ENCODE measurements around the gene FOXD4L1. TPM values are rescaled to one million over a fixed set of nuclear protein-coding genes. Genes with fewer than 3 reads are reported as not detected.
"Not testable (repeated sequence)": the region's sequence is repeated elsewhere in the genome, so short reads cannot be mapped to it uniquely, and the experiment has no call there.

Gene FOXD4L1
- total and polyA plus RNA-seq, 2 donors (not counting 1 experiment from before 2014, with no cell fraction given) = 0.17 TPM; not detected in 1

DNA sequence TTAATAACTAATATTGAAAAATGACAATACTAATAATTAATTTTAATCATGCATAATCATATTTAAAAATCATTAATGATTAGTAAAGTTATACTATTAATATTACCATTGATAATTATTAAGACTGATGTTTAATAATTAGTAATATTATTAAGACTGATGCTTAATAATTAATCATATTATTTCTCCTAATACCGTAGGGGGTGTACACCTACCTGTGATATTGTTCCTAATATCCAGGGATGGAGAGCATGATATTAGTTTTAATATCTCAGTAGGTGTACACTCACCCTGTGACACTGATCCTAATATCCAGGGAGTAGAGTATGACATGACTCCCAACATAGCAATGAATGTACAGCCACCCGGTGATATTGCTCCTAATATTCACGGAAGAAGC lies 12.4 kb downstream of the FOXD4L1 start:
- H3K4me1 ChIP-seq (ENCODE audit: control insufficient read depth, extremely low read depth, insufficient read depth, low read length); H3K4me2 ChIP-seq (ENCODE audit: extremely low read depth, insufficient read depth, low read length); H3K79me2 ChIP-seq (ENCODE audit: control insufficient read depth, insufficient read depth, low read length); H3K36me3 ChIP-seq (ENCODE audit: control insufficient read depth, insufficient read depth, low read length); H4K20me1 ChIP-seq (ENCODE audit: control insufficient read depth, extremely low read depth, insufficient read depth, low read length); H3K27ac ChIP-seq (ENCODE audit: insufficient read depth, low read length); H3K9me3 ChIP-seq (ENCODE audit: control insufficient read depth, insufficient read depth, low read depth, low read length); H2AFZ ChIP-seq (ENCODE audit: low read length); H3K4me3 ChIP-seq (replicated peaks in 1 of 4; ENCODE audit: control extremely low read depth in 1 of 4, insufficient read depth in 1 of 4, low read depth in 3 of 4, low read length in 4 of 4); H3K9ac ChIP-seq (ENCODE audit: insufficient read depth, low read length); DNase-seq (ENCODE audit: low read depth in 2 of 2); H3K27me3 ChIP-seq (ENCODE audit: control insufficient read depth, insufficient read depth, low read length): not testable (repeated sequence)

DNA sequence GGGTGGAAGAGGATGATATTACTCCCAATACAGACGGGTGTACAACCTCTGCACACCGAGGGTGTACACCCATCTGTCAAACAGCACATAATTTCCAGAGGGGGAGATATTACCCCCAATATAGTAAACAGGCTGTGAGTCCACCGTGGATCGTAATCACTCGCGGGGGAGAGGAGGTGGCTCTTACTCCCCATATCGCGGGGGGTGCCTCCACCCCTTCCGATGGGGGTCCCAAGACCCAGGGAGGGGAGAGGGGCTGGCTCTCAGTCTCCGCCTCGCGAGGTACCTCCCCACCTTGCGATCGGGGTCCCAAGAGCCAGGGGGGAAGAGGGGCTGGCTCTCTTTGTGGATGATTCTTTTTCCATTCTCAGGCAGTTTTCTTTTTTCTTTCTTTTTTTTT lies 13.4 kb downstream of the FOXD4L1 start:
- H3K4me2 ChIP-seq (ENCODE audit: extremely low read depth, insufficient read depth, low read length); H3K27me3 ChIP-seq (ENCODE audit: control insufficient read depth, insufficient read depth, low read length); H4K20me1 ChIP-seq (ENCODE audit: control insufficient read depth, extremely low read depth, insufficient read depth, low read length); H3K36me3 ChIP-seq (ENCODE audit: control insufficient read depth, insufficient read depth, low read length); H3K4me3 ChIP-seq (replicated peaks in 1 of 4; ENCODE audit: control extremely low read depth in 1 of 4, insufficient read depth in 1 of 4, low read depth in 3 of 4, low read length in 4 of 4); DNase-seq (ENCODE audit: low read depth in 2 of 2); H2AFZ ChIP-seq (ENCODE audit: low read length); H3K9ac ChIP-seq (ENCODE audit: insufficient read depth, low read length); H3K4me1 ChIP-seq (ENCODE audit: control insufficient read depth, extremely low read depth, insufficient read depth, low read length); H3K9me3 ChIP-seq (ENCODE audit: control insufficient read depth, insufficient read depth, low read depth, low read length); H3K79me2 ChIP-seq (ENCODE audit: control insufficient read depth, insufficient read depth, low read length); H3K27ac ChIP-seq (ENCODE audit: insufficient read depth, low read length): not testable (repeated sequence)

DNA sequence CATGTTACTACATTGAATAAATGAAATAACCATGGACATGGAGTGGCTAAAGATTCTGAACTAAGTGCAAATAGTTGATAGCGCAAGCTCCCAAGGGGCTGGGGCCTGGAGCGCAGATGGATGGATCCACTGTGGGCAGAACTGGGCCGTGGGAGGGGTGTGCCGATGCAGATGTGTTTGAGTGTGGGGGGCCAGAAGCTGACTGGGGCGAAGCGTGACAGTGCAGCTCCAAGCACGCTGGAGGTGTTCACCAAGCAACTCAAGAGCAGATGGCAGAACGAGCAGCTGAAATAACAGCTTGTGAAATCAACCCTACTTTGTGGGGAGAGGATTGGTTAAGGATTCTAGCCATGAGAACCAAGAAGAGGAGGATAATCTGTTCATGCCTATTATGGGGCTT lies 17.0 kb downstream of the FOXD4L1 start:
- H4K20me1 ChIP-seq (ENCODE audit: control insufficient read depth, extremely low read depth, insufficient read depth, low read length); DNase-seq (ENCODE audit: low read depth in 2 of 2); H3K27ac ChIP-seq (ENCODE audit: insufficient read depth, low read length); H3K27me3 ChIP-seq (ENCODE audit: control insufficient read depth, insufficient read depth, low read length); H3K9ac ChIP-seq (ENCODE audit: insufficient read depth, low read length); H3K4me2 ChIP-seq (ENCODE audit: extremely low read depth, insufficient read depth, low read length); H3K9me3 ChIP-seq (ENCODE audit: control insufficient read depth, insufficient read depth, low read depth, low read length); H3K4me3 ChIP-seq (replicated peaks in 1 of 4; ENCODE audit: control extremely low read depth in 1 of 4, insufficient read depth in 1 of 4, low read depth in 3 of 4, low read length in 4 of 4); H3K79me2 ChIP-seq (ENCODE audit: control insufficient read depth, insufficient read depth, low read length); H3K36me3 ChIP-seq (ENCODE audit: control insufficient read depth, insufficient read depth, low read length); H3K4me1 ChIP-seq (ENCODE audit: control insufficient read depth, extremely low read depth, insufficient read depth, low read length); H2AFZ ChIP-seq (ENCODE audit: low read length): not testable (repeated sequence)

DNA sequence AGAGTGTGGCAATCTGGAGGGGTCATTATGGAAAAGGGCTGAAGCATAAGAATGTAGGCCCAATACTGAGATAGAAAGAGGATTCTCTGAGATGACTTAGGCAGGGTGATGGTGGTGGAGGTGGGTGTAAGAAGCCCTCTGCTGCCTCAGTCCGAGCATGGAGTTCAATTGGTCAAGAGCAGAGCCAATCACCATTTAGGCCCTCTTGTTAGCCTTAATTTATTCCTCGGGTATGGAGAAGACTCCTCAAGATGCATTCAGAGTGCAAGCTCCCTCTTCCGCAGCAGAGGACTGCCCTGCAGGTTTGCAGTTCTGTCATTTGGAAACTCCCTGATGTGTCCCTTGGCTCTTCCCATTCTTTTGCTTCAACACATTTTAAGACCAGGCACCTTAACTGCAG lies 17.5 kb downstream of the FOXD4L1 start:
- not testable (repeated sequence) for H3K4me3 ChIP-seq (replicated peaks in 1 of 4; ENCODE audit: control extremely low read depth in 1 of 4, insufficient read depth in 1 of 4, low read depth in 3 of 4, low read length in 4 of 4); H3K36me3 ChIP-seq (ENCODE audit: control insufficient read depth, insufficient read depth, low read length); H3K79me2 ChIP-seq (ENCODE audit: control insufficient read depth, insufficient read depth, low read length); H3K9me3 ChIP-seq (ENCODE audit: control insufficient read depth, insufficient read depth, low read depth, low read length); H3K9ac ChIP-seq (ENCODE audit: insufficient read depth, low read length); H4K20me1 ChIP-seq (ENCODE audit: control insufficient read depth, extremely low read depth, insufficient read depth, low read length); H3K4me2 ChIP-seq (ENCODE audit: extremely low read depth, insufficient read depth, low read length); H3K4me1 ChIP-seq (ENCODE audit: control insufficient read depth, extremely low read depth, insufficient read depth, low read length); H3K27ac ChIP-seq (ENCODE audit: insufficient read depth, low read length); H3K27me3 ChIP-seq (ENCODE audit: control insufficient read depth, insufficient read depth, low read length); DNase-seq (ENCODE audit: low read depth in 2 of 2); H2AFZ ChIP-seq (ENCODE audit: low read length)

DNA sequence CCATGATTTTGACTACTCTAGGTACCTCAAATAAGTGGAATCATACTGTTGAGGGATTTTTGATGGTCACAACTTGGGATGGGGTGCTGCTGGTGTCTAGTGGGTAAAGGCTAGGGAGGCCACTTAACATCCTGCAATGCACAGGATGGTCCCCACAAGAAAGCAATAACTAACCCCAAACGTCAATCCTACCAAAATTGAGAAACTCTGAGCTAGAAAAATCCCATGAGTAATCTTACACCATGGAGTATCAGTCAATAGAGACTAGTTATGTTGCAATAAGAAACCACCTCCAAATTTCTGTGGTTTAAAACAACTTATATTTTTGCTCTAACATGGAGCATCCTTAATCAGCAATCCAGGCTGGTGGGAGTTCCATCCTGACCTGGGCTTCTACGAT lies 18.6 kb downstream of the FOXD4L1 start:
- not testable (repeated sequence) for H3K9ac ChIP-seq (ENCODE audit: insufficient read depth, low read length); H3K4me3 ChIP-seq (replicated peaks in 1 of 4; ENCODE audit: control extremely low read depth in 1 of 4, insufficient read depth in 1 of 4, low read depth in 3 of 4, low read length in 4 of 4); H3K36me3 ChIP-seq (ENCODE audit: control insufficient read depth, insufficient read depth, low read length); H3K79me2 ChIP-seq (ENCODE audit: control insufficient read depth, insufficient read depth, low read length); DNase-seq (ENCODE audit: low read depth in 2 of 2); H3K9me3 ChIP-seq (ENCODE audit: control insufficient read depth, insufficient read depth, low read depth, low read length); H3K4me2 ChIP-seq (ENCODE audit: extremely low read depth, insufficient read depth, low read length); H3K27ac ChIP-seq (ENCODE audit: insufficient read depth, low read length); H2AFZ ChIP-seq (ENCODE audit: low read length); H3K27me3 ChIP-seq (ENCODE audit: control insufficient read depth, insufficient read depth, low read length); H3K4me1 ChIP-seq (ENCODE audit: control insufficient read depth, extremely low read depth, insufficient read depth, low read length); H4K20me1 ChIP-seq (ENCODE audit: control insufficient read depth, extremely low read depth, insufficient read depth, low read length)

DNA sequence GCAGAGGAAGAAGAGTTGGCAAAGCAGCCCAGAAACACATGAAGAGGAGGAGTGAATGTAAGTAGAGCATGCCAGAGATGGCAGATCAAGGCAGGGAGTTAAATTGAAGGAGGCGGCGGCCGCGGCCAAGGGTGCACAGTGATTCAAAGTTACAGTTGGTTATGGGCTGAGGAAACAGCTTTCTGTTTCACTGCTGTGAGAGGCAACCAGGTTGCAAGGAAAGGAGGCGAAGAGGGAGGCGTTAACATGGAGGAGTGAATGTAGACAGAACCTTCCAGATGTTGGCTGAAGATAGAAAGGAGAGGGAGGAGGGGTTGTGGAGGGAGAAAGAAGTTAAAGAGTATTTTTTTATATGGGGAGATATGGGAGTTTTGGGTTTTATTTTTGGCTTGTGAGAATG lies 22.4 kb downstream of the FOXD4L1 start:
- H3K4me3 ChIP-seq (replicated peaks in 1 of 4; ENCODE audit: control extremely low read depth in 1 of 4, insufficient read depth in 1 of 4, low read depth in 3 of 4, low read length in 4 of 4); DNase-seq (ENCODE audit: low read depth in 2 of 2); H3K4me1 ChIP-seq (ENCODE audit: control insufficient read depth, extremely low read depth, insufficient read depth, low read length); H3K27ac ChIP-seq (ENCODE audit: insufficient read depth, low read length); H3K4me2 ChIP-seq (ENCODE audit: extremely low read depth, insufficient read depth, low read length); H3K9ac ChIP-seq (ENCODE audit: insufficient read depth, low read length); H3K36me3 ChIP-seq (ENCODE audit: control insufficient read depth, insufficient read depth, low read length); H2AFZ ChIP-seq (ENCODE audit: low read length); H3K79me2 ChIP-seq (ENCODE audit: control insufficient read depth, insufficient read depth, low read length); H3K27me3 ChIP-seq (ENCODE audit: control insufficient read depth, insufficient read depth, low read length); H4K20me1 ChIP-seq (ENCODE audit: control insufficient read depth, extremely low read depth, insufficient read depth, low read length); H3K9me3 ChIP-seq (ENCODE audit: control insufficient read depth, insufficient read depth, low read depth, low read length): not testable (repeated sequence)

DNA sequence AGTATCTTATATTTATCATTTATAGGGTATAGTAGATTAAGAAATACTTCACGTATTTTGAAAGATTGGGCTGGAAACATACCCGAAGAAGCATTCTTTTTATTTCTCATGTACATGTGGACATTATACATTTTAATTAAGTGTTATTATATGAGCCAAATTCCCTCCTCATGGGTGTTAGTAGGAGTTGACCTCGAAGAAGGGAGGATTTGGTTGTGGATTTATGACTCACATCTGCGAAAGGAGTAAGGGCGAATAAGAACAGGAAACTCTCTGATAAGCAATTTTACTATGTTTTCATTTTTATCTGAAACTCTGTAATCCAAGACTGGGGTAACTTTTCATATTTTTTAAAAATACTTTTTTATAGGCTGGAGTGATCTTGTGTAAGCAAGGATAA lies 23.0 kb downstream of the FOXD4L1 start:
- not testable (repeated sequence) for DNase-seq (ENCODE audit: low read depth in 2 of 2); H3K4me2 ChIP-seq (ENCODE audit: extremely low read depth, insufficient read depth, low read length)

More for the DNA sequence above, 23.0 kb downstream of the FOXD4L1 start:
- H2AFZ ChIP-seq (ENCODE audit: low read length); H3K36me3 ChIP-seq (ENCODE audit: control insufficient read depth, insufficient read depth, low read length); H4K20me1 ChIP-seq (ENCODE audit: control insufficient read depth, extremely low read depth, insufficient read depth, low read length); H3K27me3 ChIP-seq (ENCODE audit: control insufficient read depth, insufficient read depth, low read length); H3K4me3 ChIP-seq (replicated peaks in 1 of 4; ENCODE audit: control extremely low read depth in 1 of 4, insufficient read depth in 1 of 4, low read depth in 3 of 4, low read length in 4 of 4); H3K9me3 ChIP-seq (ENCODE audit: control insufficient read depth, insufficient read depth, low read depth, low read length); H3K27ac ChIP-seq (ENCODE audit: insufficient read depth, low read length); H3K4me1 ChIP-seq (ENCODE audit: control insufficient read depth, extremely low read depth, insufficient read depth, low read length); H3K9ac ChIP-seq (ENCODE audit: insufficient read depth, low read length); H3K79me2 ChIP-seq (ENCODE audit: control insufficient read depth, insufficient read depth, low read length): not testable (repeated sequence)

Measured in fibroblast of lung (primary cell).